ENCODE data around the gene KCNAB1.
A peak's percentile ranks its signal among the peaks of the same experiment; 100 is the strongest.

KCNAB1 gene

GRCh38 chr3:156492801-156493261, 372.5 kb downstream of the KCNAB1 start:
- DNase-seq (ENCODE audit: low spot score), result no peak

GRCh38 chr3:156493887-156494286, 373.5 kb downstream of the KCNAB1 start:
- DNase-seq (ENCODE audit: low spot score), result no peak

GRCh38 chr3:156495816-156496215, 375.4 kb downstream of the KCNAB1 start:
- no peak for DNase-seq (ENCODE audit: low spot score)

- no peak for DNase-seq (ENCODE audit: low spot score)
Observed at GRCh38 chr3:156497326-156497725, 376.9 kb downstream of the KCNAB1 start.

GRCh38 chr3:156498307-156498706, 377.9 kb downstream of the KCNAB1 start:
- DNase-seq (ENCODE audit: low spot score), result no peak

GRCh38 chr3:156507285-156507684, 386.9 kb downstream of the KCNAB1 start:
- DNase-seq (ENCODE audit: low spot score), result no peak

- peak; percentile 75 for DNase-seq (ENCODE audit: low spot score)
Observed at GRCh38 chr3:156509189-156510174, 389.1 kb downstream of the KCNAB1 start.

- DNase-seq (ENCODE audit: low spot score), result no peak
Observed at GRCh38 chr3:156511987-156512677, 391.8 kb downstream of the KCNAB1 start.

GRCh38 chr3:156513619-156514018, 393.2 kb downstream of the KCNAB1 start:
- no peak for DNase-seq (ENCODE audit: low spot score)

- no peak for DNase-seq (ENCODE audit: low spot score)
Observed at GRCh38 chr3:156516284-156516683, 395.9 kb downstream of the KCNAB1 start.

- no peak for DNase-seq (ENCODE audit: low spot score)
Observed at GRCh38 chr3:156516961-156517360, 396.6 kb downstream of the KCNAB1 start.

- DNase-seq (ENCODE audit: low spot score), result no peak
Observed at GRCh38 chr3:156518726-156519125, 398.3 kb downstream of the KCNAB1 start.

GRCh38 chr3:156519758-156520162, 399.4 kb downstream of the KCNAB1 start:
- DNase-seq (ENCODE audit: low spot score), result no peak

- no peak for DNase-seq (ENCODE audit: low spot score)
Observed at GRCh38 chr3:156522673-156523072, 402.3 kb downstream of the KCNAB1 start.

- DNase-seq (ENCODE audit: low spot score), result no peak
Observed at GRCh38 chr3:156525808-156526207, 405.4 kb downstream of the KCNAB1 start.

GRCh38 chr3:156527060-156527459, 406.7 kb downstream of the KCNAB1 start:
- DNase-seq (ENCODE audit: low spot score), result no peak

- no peak for DNase-seq (ENCODE audit: low spot score)
Observed at GRCh38 chr3:156530980-156531379, 410.6 kb downstream of the KCNAB1 start.

GRCh38 chr3:156532730-156533129, 412.4 kb downstream of the KCNAB1 start:
- no peak for DNase-seq (ENCODE audit: low spot score)

GRCh38 chr3:156533205-156533604, 412.8 kb downstream of the KCNAB1 start:
- no peak for DNase-seq (ENCODE audit: low spot score)

GRCh38 chr3:156535162-156535627, 414.8 kb downstream of the KCNAB1 start:
- no peak for DNase-seq (ENCODE audit: low spot score)

- DNase-seq (ENCODE audit: low spot score), result no peak
Observed at GRCh38 chr3:156535798-156536197, 415.4 kb downstream of the KCNAB1 start.

GRCh38 chr3:156536524-156537316, 416.3 kb downstream of the KCNAB1 start:
- no peak for DNase-seq (ENCODE audit: low spot score)

Measured in CD4-positive, alpha-beta T cell treated with Interleukin-15 for 4 hours (primary cell).